HCT116 (cell line): Measurements from ENCODE around the gene CDC42EP4. TPM values are rescaled to one million over a fixed set of nuclear protein-coding genes. Genes with fewer than 3 reads are reported as not detected.

Experiments used
- ATAC-seq: fragments of 200-7000 bp; cut with Tn5 transposase; 2 replicates; pipeline ENCODE4 v1.9.1; 2020; ENCODE audit warnings: mild to moderate bottlenecking, moderate library complexity
- BruUV-seq: library from RNA; stranded (reverse); fragments of 400-500 nt; replicated peaks from 2 replicates; lab custom pipeline; 2021; lab: Mats Ljungman, UMichigan
- CTCF ChIA-PET: fragments of 300-600 bp; sonication (Branson Sonifier 250); formaldehyde crosslinking; loops from one replicate; lab custom pipeline; 2021; ENCODE audit warnings: antibody characterized with exemption; lab: Charles Lee
- POLR2A ChIA-PET: fragments of 300-600, 350-600 bp; sonication (Branson Sonifier 250); formaldehyde crosslinking; loops from one replicate; lab custom pipeline; 2021; ENCODE audit warnings: antibody characterized with exemption; lab: Charles Lee
- RAD21 ChIA-PET, 2 experiments: fragments of 300-600 bp; sonication (Branson Sonifier 250); formaldehyde crosslinking; loops; one replicate each; lab custom pipeline; 2023; ENCODE audit warnings: low total read pairs in 2 of 2; ENCODE audit not compliant: uncharacterized antibody in 2 of 2, unreplicated experiment in 2 of 2, low non-redundant PET in 1 of 2; lab: Charles Lee
- DNase-seq: peaks from one replicate; pipeline ENCODE4 v3.0.0-alpha.2; 2010; ENCODE audit warnings: low read depth, low spot score
- H2AFZ ChIP-seq: fragments of 200-600 bp; shearing (Covaris generic), sonication (generic); 2 replicates; pipeline ENCODE4 v1.6.1; 2017; ENCODE audit warnings: low read depth, mixed run types, mixed read lengths, antibody characterized with exemption, low read length; ENCODE audit not compliant: poor library complexity, severe bottlenecking
- H3K27ac ChIP-seq: 2 replicates; pipeline ENCODE4 v1.5.1; 2012; ENCODE audit warnings: low read depth, low read length
- H3K27me3 ChIP-seq: fragments of 200-600 bp; sonication (generic); 2 replicates; pipeline ENCODE4 v1.6.1; 2016; ENCODE audit warnings: mixed run types, low read length, mixed read lengths; ENCODE audit not compliant: insufficient read depth
- H3K36me3 ChIP-seq, 2 experiments: fragments of 200-500 bp in 1 of 2; fragments of 200-600 bp in 1 of 2; sonication (Bioruptor generic) in 1 of 2; sonication (generic) in 1 of 2; 2 replicates each; pipeline versions ENCODE4 v1.5.1 to v1.6.1; 2014 to 2016; ENCODE audit warnings: low read length in 2 of 2, inconsistent platforms in 1 of 2, mixed read lengths in 1 of 2, mixed run types in 1 of 2; ENCODE audit not compliant: insufficient read depth in 2 of 2, control insufficient read depth in 1 of 2
- H3K4me1 ChIP-seq, 2 experiments: fragments of 200-600 bp in 1 of 2; sonication (generic) in 1 of 2; 2 replicates each; pipeline versions ENCODE4 v1.5.1 to v1.6.1; 2012 to 2017; ENCODE audit warnings: low read length in 2 of 2, inconsistent platforms in 1 of 2, mild to moderate bottlenecking in 1 of 2, mixed read lengths in 1 of 2, mixed run types in 1 of 2, moderate library complexity in 1 of 2; ENCODE audit not compliant: insufficient read depth in 2 of 2, control insufficient read depth in 1 of 2
- H3K4me2 ChIP-seq: fragments of 200-600 bp; sonication (generic); 2 replicates; pipeline ENCODE4 v1.6.1; 2017; ENCODE audit warnings: mixed run types, low read length, mixed read lengths
- H3K4me3 ChIP-seq, 2 experiments: fragments of 200-600 bp in 1 of 2; sonication (generic) in 1 of 2; replicated peaks in 1 of 2; 2 replicates each; pipeline ENCODE4 v1.5.1; 2011 to 2016; ENCODE audit warnings: low read length in 2 of 2, control low read depth in 1 of 2, low read depth in 1 of 2, mild to moderate bottlenecking in 1 of 2, mixed read lengths in 1 of 2, mixed run types in 1 of 2
- H3K79me2 ChIP-seq: fragments of 200-600 bp; sonication (generic); 2 replicates; pipeline ENCODE4 v1.6.1; 2017; ENCODE audit warnings: mild to moderate bottlenecking, mixed run types, low read length, moderate library complexity, mixed read lengths; ENCODE audit not compliant: insufficient read depth
- H3K9ac ChIP-seq: fragments of 200-600 bp; sonication (generic); 2 replicates; pipeline ENCODE4 v1.6.1; 2016; ENCODE audit warnings: low read length, mixed read lengths
- H3K9me2 ChIP-seq: fragments of 200-600 bp; sonication (generic), shearing (Covaris generic); 2 replicates; pipeline ENCODE4 v1.6.1; 2017; ENCODE audit warnings: mixed run types, mild to moderate bottlenecking, moderate library complexity; ENCODE audit not compliant: insufficient read depth
- H3K9me3 ChIP-seq, 2 experiments: fragments of 200-500 bp in 1 of 2; fragments of 200-600 bp in 1 of 2; sonication (Bioruptor generic) in 1 of 2; sonication (generic) in 1 of 2; 2 replicates each; pipeline ENCODE4 v1.6.1; 2014 to 2017; ENCODE audit warnings: low read length in 2 of 2, mixed read lengths in 2 of 2, inconsistent platforms in 1 of 2, low read depth in 1 of 2, mild to moderate bottlenecking in 1 of 2, mixed run types in 1 of 2, moderate library complexity in 1 of 2; ENCODE audit not compliant: control insufficient read depth in 1 of 2, insufficient read depth in 1 of 2
- H4K20me1 ChIP-seq: fragments of 200-600 bp; sonication (generic), shearing (Covaris generic); 2 replicates; pipeline ENCODE4 v1.6.1; 2017; ENCODE audit warnings: mixed run types, mild to moderate bottlenecking, moderate library complexity; ENCODE audit not compliant: insufficient read depth
- CEBPB ChIP-seq: IDR thresholded peaks from 2 replicates; pipeline ENCODE4 v1.6.1; 2012; ENCODE audit warnings: low read depth
- ELF1 ChIP-seq: IDR thresholded peaks from 2 replicates; pipeline ENCODE4 v1.6.1; 2012; ENCODE audit warnings: low read depth, borderline replicate concordance
- EZH2 ChIP-seq: fragments of 200-600 bp; sonication (generic); IDR thresholded peaks from 2 replicates; pipeline ENCODE4 v1.6.1; 2017; ENCODE audit warnings: antibody characterized with exemption, mixed run types
- POLR2AphosphoS5 ChIP-seq: IDR thresholded peaks from 2 replicates; pipeline ENCODE4 v1.6.1; 2011; ENCODE audit warnings: mild to moderate bottlenecking, low read depth, low read length, moderate library complexity
- RAD21 ChIP-seq: IDR thresholded peaks from 2 replicates; pipeline ENCODE4 v1.6.1; 2012; ENCODE audit warnings: low read depth, mild to moderate bottlenecking
- REST ChIP-seq: IDR thresholded peaks from 2 replicates; pipeline ENCODE4 v1.6.1; 2012; ENCODE audit warnings: low read depth
- SP1 ChIP-seq: IDR thresholded peaks from 2 replicates; pipeline ENCODE4 v1.6.1; 2012; ENCODE audit warnings: low read depth
- SRF ChIP-seq: IDR thresholded peaks from 2 replicates; pipeline ENCODE4 v1.6.1; 2012; ENCODE audit warnings: low read depth
- TCF7L2 ChIP-seq: IDR thresholded peaks from 2 replicates; pipeline ENCODE4 v1.7.0; 2011; ENCODE audit warnings: borderline replicate concordance, inconsistent platforms; ENCODE audit not compliant: insufficient read depth, insufficient read length; ENCODE audit errors: extremely low read depth
- ZBTB33 ChIP-seq: IDR thresholded peaks from 2 replicates; pipeline ENCODE4 v1.6.1; 2011; ENCODE audit warnings: mild to moderate bottlenecking, low read length, moderate library complexity; ENCODE audit not compliant: insufficient replicate concordance; ENCODE audit errors: extremely low read depth
- ZFX ChIP-seq: fragments of 450-650 bp; IDR thresholded peaks from 2 replicates; pipeline ENCODE4 v1.6.1; 2017
- intact Hi-C: fragments of 100-400 bp; cut with micrococcal nuclease; formaldehyde crosslinking; loops from 2 replicates; pipeline ENCODE4 v1.10.0; 2022
- total RNA-seq: library from RNA; stranded (reverse); gene quantifications from one replicate; pipeline ENCODE4 v1.2.1, GENCODE V29; 2021; ENCODE audit not compliant: unreplicated experiment
- TF ChIP-seq, protein P1 (sequence below), 3 experiments: fragments of 200-600 bp in 1 of 3; sonication (generic) in 1 of 3; IDR thresholded peaks in 2 of 3; conservative IDR thresholded peaks in 1 of 3; 2 replicates each; pipeline ENCODE4 v1.5.1; 2012 to 2017; ENCODE audit warnings: low read depth in 2 of 3, low read length in 2 of 3, antibody characterized with exemption in 1 of 3, borderline replicate concordance in 1 of 3, control low read depth in 1 of 3, mild to moderate bottlenecking in 1 of 3, mixed read lengths in 1 of 3, mixed run types in 1 of 3, moderate library complexity in 1 of 3; ENCODE audit not compliant: insufficient read depth in 1 of 3

The CDC42EP4 gene
- total RNA-seq, 1 experiment from 2014 or later = 54.9 TPM

GRCh38 chr17:73357318-73357717 lies 45.5 kb upstream of the CDC42EP4 start:
- Histone ChIP-seq H3K27me3 (no peaks in the 10 kb centered on the region), H3K9me3 (no peaks in the 10 kb centered on the region)
- CTCF ChIA-PET = no interaction called here
- TF ChIP-seq SRF = no peak
- TF ChIP-seq TCF7L2 = no peak
- no peak for TF ChIP-seq POLR2AphosphoS5
- TF ChIP-seq ZFX = no peak
- TF ChIP-seq EZH2 = no peak
- TF ChIP-seq, all 23 proteins: peak for 0
- Histone ChIP-seq H3K36me3 (no peaks in the 10 kb centered on the region), H3K4me2 (no peak overlapping the region), H3K79me2 (no peaks in the 10 kb centered on the region), H3K4me3 (no peak overlapping the region), H3K9ac (no peak overlapping the region), H3K4me1 (peaks cover 14 to 21% of the 10 kb centered on the region in 2 experiments), H2AFZ (no peak overlapping the region), H3K27ac (no peak overlapping the region), H3K9me2 (no peaks in the 10 kb centered on the region), H4K20me1 (no peaks in the 10 kb centered on the region)
- ATAC-seq (no peak), DNase-seq (no peak)
- intact Hi-C loops = no loop called here
- RAD21 ChIA-PET = no interaction called here
- POLR2A ChIA-PET = no interaction called here
- BruUV-seq = no TSS peak

GRCh38 chr17:73356561-73357170 lies 44.9 kb upstream of the CDC42EP4 start:
- RAD21 ChIA-PET = no interaction called here
- TF ChIP-seq REST (no peak), ZBTB33 (no peak), POLR2AphosphoS5 (no peak), TCF7L2 (no peak), ELF1 (no peak), SP1 (no peak), RAD21 (no peak), CEBPB (no peak)
- TF ChIP-seq, protein P1, sequence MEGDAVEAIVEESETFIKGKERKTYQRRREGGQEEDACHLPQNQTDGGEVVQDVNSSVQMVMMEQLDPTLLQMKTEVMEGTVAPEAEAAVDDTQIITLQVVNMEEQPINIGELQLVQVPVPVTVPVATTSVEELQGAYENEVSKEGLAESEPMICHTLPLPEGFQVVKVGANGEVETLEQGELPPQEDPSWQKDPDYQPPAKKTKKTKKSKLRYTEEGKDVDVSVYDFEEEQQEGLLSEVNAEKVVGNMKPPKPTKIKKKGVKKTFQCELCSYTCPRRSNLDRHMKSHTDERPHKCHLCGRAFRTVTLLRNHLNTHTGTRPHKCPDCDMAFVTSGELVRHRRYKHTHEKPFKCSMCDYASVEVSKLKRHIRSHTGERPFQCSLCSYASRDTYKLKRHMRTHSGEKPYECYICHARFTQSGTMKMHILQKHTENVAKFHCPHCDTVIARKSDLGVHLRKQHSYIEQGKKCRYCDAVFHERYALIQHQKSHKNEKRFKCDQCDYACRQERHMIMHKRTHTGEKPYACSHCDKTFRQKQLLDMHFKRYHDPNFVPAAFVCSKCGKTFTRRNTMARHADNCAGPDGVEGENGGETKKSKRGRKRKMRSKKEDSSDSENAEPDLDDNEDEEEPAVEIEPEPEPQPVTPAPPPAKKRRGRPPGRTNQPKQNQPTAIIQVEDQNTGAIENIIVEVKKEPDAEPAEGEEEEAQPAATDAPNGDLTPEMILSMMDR (IDR thresholded peaks at IDR 0.05 in 2 of 3, conservative IDR thresholded peaks at IDR 0.05 in 1 of 3; ENCODE audit: borderline replicate concordance in 1 of 3, insufficient read depth in 1 of 3, low read depth in 2 of 3, low read length in 2 of 3) = no peak

More at GRCh38 chr17:73356561-73357170, 44.9 kb upstream of the CDC42EP4 start:
- Histone ChIP-seq H2AFZ (no peak overlapping the region), H3K79me2 (no peaks in the 10 kb centered on the region), H3K9me2 (no peaks in the 10 kb centered on the region), H4K20me1 (no peaks in the 10 kb centered on the region), H3K4me1 (peaks cover 14 to 21% of the 10 kb centered on the region in 2 experiments), H3K9ac (no peak overlapping the region), H3K4me3 (no peak overlapping the region), H3K36me3 (no peaks in the 10 kb centered on the region), H3K4me2 (no peak overlapping the region), H3K27ac (no peak overlapping the region), H3K9me3 (no peaks in the 10 kb centered on the region), H3K27me3 (no peaks in the 10 kb centered on the region)
- intact Hi-C loops = no loop called here
- ChIA-PET POLR2A (no interaction called here), CTCF (no interaction called here)
- no peak for DNase-seq
- BruUV-seq = no TSS peak
- no peak for ATAC-seq
